ENCODE results near the gene GPHA2.

Gene GPHA2

DNA sequence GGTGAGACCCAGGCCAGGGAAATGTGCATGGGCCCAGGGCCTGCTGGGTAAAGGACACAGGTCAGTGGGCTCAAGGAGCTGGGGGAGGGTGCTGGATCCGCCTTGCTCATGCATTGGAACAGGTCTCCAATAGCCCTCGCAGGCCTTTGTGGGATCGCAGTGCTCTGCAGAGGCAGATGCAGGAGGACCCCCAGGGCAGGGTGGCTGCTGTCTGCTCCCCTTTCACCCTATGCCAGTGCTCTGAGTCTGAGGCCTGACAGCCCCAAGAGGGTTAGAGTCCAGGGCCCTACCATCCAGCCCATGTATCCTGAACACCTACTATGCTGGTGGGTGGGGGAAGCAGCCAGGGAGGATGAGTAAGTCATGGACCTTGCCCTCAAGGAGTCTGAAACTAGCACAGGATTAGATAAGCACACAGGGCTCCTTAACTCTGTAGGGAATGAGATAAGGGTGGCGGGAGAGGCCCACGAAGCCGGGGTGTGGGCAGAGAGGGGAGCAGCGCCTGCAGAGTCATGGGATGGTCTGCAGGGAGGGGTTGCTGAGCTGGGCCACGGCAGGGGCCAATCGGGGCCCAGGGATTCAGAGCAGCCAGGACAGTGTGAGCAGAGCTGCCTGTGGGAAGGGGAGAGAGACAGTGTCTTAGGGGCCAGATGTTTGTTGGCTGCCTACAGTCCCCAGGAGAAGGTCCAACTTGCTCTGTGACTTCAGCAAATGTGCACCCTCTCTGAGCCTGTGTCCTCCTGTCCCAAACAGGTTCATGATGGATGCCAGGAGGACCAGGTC is 46.8 kb downstream of the GPHA2 start:
- no peak for DNase-seq

DNA sequence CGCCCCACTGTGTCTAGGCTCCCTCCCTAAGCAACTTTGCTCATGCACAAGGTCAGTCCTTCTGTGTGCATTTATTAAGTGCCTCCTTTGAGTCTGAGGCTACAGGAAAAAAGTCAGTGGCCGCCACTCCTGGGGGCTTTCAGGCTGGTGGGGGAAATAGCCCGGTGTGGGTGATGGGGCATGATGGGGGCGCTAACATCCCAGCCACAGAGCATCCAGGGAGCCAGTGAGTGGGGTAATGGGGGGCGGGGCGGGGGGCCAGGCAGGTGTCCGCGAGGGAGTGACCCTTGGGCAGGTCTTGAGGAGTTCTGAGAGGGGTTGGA is 47.3 kb downstream of the GPHA2 start:
- DNase-seq, result no peak

DNA sequence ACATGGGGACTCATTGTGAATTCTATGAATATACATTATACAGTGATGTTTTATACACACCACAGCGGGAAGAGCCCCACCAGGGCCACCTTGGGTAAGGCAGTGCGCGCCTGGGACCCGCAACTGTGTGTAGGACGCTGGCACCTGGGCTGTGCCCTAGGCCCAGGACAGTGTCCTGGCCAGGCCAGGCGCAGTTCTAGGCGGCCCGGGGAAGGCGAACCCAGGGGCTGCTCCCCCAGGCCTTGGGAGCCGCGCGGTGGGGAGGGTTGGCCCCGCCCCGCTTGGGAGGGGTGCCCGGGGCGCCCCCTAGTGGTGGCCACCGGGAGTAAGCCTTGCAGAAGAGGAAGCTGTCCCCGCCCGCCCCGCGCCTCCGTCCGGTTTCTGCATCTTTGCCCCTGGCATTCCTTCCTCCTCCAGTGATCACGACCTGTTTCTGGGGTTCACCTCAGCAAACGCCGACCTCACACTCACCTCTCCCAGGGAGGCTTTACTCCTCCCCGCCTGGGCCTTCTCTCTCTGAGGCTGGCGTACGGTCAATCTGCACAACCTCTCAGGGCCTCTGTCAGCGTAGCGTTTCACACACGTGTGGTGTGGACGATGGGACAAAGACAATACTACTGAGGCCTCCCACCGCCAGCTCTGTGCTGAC is 47.8 kb downstream of the GPHA2 start:
- DNase-seq, result peak; percentile 86

DNA sequence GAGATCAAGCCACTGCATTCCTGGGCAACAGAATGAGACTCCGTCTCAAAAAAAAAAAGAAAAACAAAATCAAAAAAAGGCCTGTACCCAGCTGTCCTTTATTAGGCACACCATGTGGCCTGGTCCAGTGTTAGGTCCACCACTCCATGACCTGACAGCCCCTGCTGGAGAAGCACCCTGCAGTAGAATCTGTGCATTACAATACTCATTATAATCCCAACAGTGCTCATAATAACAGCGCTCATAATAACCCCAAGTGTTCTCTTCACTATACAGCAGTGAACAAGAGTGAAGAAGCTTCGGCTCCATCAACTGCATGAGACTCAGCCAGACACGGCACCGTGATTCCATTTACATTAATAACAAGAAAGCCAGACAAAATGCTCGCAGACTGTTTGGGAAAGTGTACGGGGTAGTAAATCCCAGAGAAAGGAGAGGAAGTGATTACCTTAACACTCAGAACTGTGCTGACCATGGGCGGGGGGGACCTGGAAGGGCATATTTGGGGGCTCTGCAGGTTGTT is 48.4 kb downstream of the GPHA2 start:
- DNase-seq, result no peak

DNA sequence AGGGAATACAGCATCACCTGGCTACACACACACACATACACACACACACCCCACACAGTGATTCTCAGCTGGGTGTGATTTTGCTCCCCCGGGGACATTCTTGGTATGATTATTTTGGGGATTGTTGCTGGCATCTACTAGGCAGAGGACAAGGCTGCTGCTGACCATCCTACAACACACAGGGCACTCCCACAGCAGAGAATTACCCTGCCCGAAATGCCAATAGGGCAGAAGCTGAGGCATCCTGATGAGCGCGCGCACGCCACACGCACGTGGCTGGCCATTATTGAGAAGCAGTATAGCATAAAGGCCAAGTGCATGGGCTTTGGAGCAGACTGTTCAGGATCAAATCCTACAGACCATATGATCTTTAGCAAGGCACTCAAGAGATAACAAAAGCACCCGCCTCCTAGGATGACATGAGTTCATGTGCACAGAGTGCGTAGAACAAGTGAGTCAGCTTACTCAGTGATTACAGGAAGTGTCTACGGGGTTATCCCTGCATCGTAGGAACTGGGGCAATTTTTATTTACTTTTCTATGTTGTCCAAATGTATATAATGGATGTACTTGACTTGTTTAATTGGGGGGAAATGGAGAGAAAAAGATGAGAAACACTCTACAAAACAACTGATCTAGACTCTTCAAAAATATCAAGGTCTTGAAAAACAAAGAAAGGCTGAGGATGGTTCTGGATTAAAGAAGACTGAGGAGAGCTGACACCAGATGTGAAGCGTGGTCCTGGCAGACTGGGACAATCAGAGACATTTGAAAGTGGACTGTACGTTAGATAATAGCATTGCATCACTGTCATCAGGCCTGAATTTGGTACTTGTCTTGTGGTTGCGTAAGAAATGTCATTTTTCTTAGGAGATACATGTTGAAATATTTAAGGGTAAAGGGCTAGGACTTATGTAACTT is 50.1 kb downstream of the GPHA2 start:
- DNase-seq, result no peak

Measured in stimulated activated CD4-positive, alpha-beta T cell treated with anti-CD3 and anti-CD28 coated beads, Interleukin-12 subunit alpha, Interleukin-12 subunit beta, amount 100 ng/mL, for 4 hours (primary cell).